ENCODE results near the gene DNAL1. TPM values are rescaled to one million over a fixed set of nuclear protein-coding genes. Genes with fewer than 3 reads are reported as not detected.
"Not testable (repeated sequence)": the region's sequence is repeated elsewhere in the genome, so short reads cannot be mapped to it uniquely, and the experiment has no call there.

Gene DNAL1
- total RNA-seq, 1 experiment from 2014 or later = 4.2 TPM

DNA sequence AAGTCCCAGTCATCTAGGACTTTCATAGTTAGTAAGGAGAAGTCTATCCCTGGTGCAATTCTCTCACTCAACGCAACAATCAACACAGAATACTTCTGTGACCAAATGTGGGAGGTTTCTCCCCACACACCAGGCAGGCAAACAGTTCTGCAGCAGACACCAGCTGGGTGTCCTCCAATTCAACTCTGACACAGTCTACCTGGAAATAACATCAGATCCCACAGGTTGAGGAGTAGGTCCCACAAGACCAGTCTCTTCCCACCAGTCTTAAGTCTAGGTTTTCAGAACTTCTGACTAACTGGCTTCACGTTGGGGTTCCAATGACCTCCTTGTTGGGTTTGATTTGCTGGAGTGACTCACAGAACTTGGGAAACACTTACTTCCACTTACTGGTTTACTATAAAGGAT, 17.6 kb upstream of the DNAL1 start:
- Histone ChIP-seq H3K4me3 (ENCODE audit: insufficient read depth, low read depth, low read length) (no peak overlapping the region), H3K27me3 (ENCODE audit: control insufficient read depth, insufficient read depth, low read length) (no peaks in the 10 kb centered on the region), H3K36me3 (replicated peaks; ENCODE audit: control insufficient read depth, insufficient read depth, low read length) (no peaks in the 10 kb centered on the region)
- DNase-seq = no peak

- H3K27me3 ChIP-seq (ENCODE audit: control insufficient read depth, insufficient read depth, low read length) = no peaks in the 10 kb centered on the region
- DNase-seq = no peak
- H3K4me3 ChIP-seq (ENCODE audit: insufficient read depth, low read depth, low read length) = no peak overlapping the region
- H3K36me3 ChIP-seq (replicated peaks; ENCODE audit: control insufficient read depth, insufficient read depth, low read length) = no peaks in the 10 kb centered on the region
These were observed 14.6 kb upstream of the DNAL1 start for GRCh38 chr14:73630009-73630780.

DNA sequence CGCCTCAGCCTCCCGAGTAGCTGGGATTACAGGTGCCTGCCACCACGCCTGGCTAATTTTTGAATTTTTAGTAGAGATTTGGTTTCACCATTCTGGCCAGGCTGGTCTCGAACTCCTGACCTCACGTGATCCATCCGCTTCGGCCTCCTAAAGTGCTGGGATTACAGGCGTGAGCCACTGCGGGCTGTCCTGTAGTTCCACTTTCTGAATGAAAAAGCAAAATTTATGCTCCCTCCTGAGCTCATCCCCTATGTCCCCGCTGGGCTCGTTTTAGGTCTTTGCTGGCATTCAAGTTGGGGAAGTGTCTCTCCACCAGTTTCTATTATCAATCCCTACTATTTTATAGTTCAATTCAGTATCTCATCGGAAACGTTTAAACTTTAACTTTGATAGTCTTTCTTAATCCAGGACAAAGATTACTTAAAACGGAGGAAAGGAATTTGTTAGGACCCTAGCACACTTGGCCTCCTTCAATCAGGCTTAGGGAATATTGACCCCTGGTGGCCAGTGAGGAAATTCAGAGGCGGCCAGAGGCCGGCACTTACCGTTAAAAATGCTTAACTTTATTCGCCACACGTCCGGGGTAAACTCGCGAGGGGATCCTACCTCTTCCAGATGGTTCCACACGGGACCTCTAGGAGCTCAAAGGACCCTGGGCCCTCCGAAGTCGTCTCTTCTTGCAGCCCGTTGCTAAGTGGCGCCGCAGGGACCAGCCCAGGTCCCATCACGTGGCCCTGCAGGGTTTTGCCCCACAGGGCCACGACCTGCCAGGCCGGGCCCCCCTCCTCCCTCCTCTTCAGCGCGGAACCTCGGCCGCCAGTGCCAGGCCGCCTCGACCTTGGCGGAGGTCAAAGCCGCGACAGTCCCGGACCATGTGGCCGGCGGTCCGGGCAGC, 11.4 kb upstream of the DNAL1 start:
- DNase-seq = peak; percentile 76
- Histone ChIP-seq H3K27me3 (ENCODE audit: control insufficient read depth, insufficient read depth, low read length) (no peaks in the 10 kb centered on the region), H3K36me3 (replicated peaks; ENCODE audit: control insufficient read depth, insufficient read depth, low read length) (no peaks in the 10 kb centered on the region), H3K4me3 (ENCODE audit: insufficient read depth, low read depth, low read length) (peak overlapping the region; percentile 48)

DNA sequence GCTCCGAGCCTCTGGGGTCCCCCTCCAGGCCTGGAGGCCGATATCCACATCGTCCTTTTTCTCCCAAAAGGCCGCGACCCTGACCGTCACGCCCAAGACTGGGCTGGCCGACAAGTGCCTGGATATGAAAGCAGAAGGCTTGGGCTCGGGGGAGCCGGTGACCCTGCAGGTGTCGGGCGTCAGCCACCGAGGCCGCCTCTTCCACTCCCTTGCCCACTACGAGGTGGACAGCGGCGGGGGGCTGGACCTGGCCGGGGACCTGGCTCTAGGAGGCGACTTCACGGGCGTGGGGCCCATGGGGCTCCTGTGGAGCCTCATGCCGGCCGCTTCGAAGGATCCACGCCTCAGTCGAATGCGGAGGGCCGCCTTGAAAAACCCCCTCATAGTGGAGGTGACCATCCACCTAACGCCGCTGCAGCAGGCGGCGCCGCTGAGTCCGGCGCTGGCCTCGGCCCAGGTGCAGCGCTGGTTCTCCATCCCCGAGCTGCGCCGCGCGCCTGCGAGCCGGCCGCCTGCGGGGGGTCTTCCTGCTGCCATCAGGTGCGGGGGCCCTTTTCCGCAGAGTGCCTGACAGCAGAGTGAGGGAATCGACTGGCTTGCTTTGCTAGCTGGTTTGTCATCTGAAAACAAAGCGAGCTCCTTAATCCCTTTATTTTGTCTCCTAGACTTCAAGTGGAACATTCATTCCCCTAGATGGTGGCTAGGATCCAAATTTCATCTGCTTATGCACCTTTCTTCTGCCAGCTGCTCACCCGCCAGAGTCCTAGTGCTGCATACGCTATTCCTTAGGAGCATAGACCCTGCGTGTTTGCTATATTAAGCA, 10.6 kb upstream of the DNAL1 start:
- Histone ChIP-seq H3K4me3 (ENCODE audit: insufficient read depth, low read depth, low read length) (peak overlapping the region; percentile 48), H3K36me3 (replicated peaks; ENCODE audit: control insufficient read depth, insufficient read depth, low read length) (no peaks in the 10 kb centered on the region), H3K27me3 (ENCODE audit: control insufficient read depth, insufficient read depth, low read length) (no peaks in the 10 kb centered on the region)
- peak; percentile 91 for DNase-seq

DNA sequence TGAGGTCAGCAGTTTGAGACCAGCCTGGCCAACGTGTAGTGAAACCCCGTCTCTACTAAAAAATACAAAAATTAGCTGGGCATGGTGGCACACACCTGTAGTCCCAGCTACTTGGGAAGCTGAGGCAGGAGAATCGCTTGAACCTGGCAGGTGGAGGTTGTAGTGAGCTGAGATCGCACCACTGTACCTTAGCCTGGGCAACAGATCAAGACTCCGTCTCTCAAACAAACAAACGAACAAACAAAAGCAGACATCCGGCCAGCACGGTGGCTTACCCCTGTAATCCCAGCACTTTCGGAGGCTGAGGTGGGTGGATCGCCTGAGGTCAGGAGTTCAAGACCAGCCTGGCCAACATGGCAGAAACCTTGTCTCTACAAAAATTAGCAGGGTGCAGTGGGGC, 8.4 kb upstream of the DNAL1 start:
- not testable (repeated sequence) for H3K4me3 ChIP-seq (ENCODE audit: insufficient read depth, low read depth, low read length); H3K27me3 ChIP-seq (ENCODE audit: control insufficient read depth, insufficient read depth, low read length); H3K36me3 ChIP-seq (replicated peaks; ENCODE audit: control insufficient read depth, insufficient read depth, low read length); DNase-seq

DNA sequence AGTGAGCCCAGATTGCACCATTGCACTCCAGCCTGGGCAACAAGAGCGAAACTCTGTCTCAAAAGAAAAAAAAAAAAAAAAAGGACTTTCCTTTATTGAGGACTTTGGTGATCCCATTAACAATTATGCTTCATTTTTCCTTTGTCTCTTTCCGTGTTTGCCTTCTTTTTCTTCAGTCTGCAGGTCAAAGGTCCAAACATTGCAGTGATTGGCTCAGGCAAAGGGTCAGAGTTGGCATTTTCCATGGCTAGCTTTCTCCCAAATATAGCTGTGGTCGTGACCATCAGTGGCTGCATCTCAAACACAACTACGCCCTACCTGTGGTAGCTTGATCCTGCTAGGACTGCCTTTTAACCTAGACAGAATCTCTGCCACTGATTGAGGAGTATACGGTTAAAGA, 7.0 kb upstream of the DNAL1 start:
- no peaks in the 10 kb centered on the region for H3K36me3 ChIP-seq (replicated peaks; ENCODE audit: control insufficient read depth, insufficient read depth, low read length)
- no peak overlapping the region for H3K4me3 ChIP-seq (ENCODE audit: insufficient read depth, low read depth, low read length)
- no peaks in the 10 kb centered on the region for H3K27me3 ChIP-seq (ENCODE audit: control insufficient read depth, insufficient read depth, low read length)
- DNase-seq = no peak

- no peaks in the 10 kb centered on the region for H3K27me3 ChIP-seq (ENCODE audit: control insufficient read depth, insufficient read depth, low read length)
- no peak for DNase-seq
- H3K36me3 ChIP-seq (replicated peaks; ENCODE audit: control insufficient read depth, insufficient read depth, low read length) = no peaks in the 10 kb centered on the region
- H3K4me3 ChIP-seq (ENCODE audit: insufficient read depth, low read depth, low read length) = no peak overlapping the region
These were observed 3.9 kb upstream of the DNAL1 start for GRCh38 chr14:73640796-73641365.

- no peaks in the 10 kb centered on the region for H3K27me3 ChIP-seq (ENCODE audit: control insufficient read depth, insufficient read depth, low read length)
- no peak for DNase-seq
- H3K36me3 ChIP-seq (replicated peaks; ENCODE audit: control insufficient read depth, insufficient read depth, low read length) = no peaks in the 10 kb centered on the region
- peak overlapping the region; percentile 84 for H3K4me3 ChIP-seq (ENCODE audit: insufficient read depth, low read depth, low read length)
These were observed 443 bp downstream of the DNAL1 start for GRCh38 chr14:73645248-73645610.

GRCh38 chr14:73651005-73651404, 6.2 kb downstream of the DNAL1 start:
- Histone ChIP-seq H3K4me3 (ENCODE audit: insufficient read depth, low read depth, low read length) (no peak overlapping the region), H3K36me3 (replicated peaks; ENCODE audit: control insufficient read depth, insufficient read depth, low read length) (no peaks in the 10 kb centered on the region), H3K27me3 (ENCODE audit: control insufficient read depth, insufficient read depth, low read length) (no peaks in the 10 kb centered on the region)
- no peak for DNase-seq

GRCh38 chr14:73655851-73656250, 11.1 kb downstream of the DNAL1 start:
- Histone ChIP-seq H3K4me3 (ENCODE audit: insufficient read depth, low read depth, low read length) (no peak overlapping the region), H3K27me3 (ENCODE audit: control insufficient read depth, insufficient read depth, low read length) (no peaks in the 10 kb centered on the region), H3K36me3 (replicated peaks; ENCODE audit: control insufficient read depth, insufficient read depth, low read length) (no peaks in the 10 kb centered on the region)
- no peak for DNase-seq

- not testable (repeated sequence) for DNase-seq; H3K27me3 ChIP-seq (ENCODE audit: control insufficient read depth, insufficient read depth, low read length); H3K4me3 ChIP-seq (ENCODE audit: insufficient read depth, low read depth, low read length); H3K36me3 ChIP-seq (replicated peaks; ENCODE audit: control insufficient read depth, insufficient read depth, low read length)
These were observed 14.4 kb downstream of the DNAL1 start for GRCh38 chr14:73659202-73659601.

DNA sequence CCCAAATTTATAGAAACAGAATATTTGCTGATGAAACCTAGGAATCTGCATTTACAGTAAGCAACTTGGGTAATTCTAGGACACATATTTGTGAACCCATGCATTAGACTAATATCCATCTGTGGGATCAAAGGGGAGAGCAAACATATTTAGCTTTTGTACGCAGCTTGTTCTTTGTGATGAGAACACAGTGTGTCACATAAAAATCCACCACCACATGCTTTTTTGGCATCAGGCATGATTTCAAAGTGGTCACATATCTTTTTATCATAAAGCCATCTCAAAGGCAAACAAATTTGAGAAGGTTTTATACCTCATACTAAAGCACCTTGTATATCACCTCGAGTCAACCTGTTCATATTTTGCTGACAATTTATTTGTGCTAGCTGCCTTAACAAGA, 15.7 kb downstream of the DNAL1 start:
- Histone ChIP-seq H3K36me3 (replicated peaks; ENCODE audit: control insufficient read depth, insufficient read depth, low read length) (no peaks in the 10 kb centered on the region), H3K27me3 (ENCODE audit: control insufficient read depth, insufficient read depth, low read length) (no peaks in the 10 kb centered on the region), H3K4me3 (ENCODE audit: insufficient read depth, low read depth, low read length) (no peak overlapping the region)
- DNase-seq = no peak

DNA sequence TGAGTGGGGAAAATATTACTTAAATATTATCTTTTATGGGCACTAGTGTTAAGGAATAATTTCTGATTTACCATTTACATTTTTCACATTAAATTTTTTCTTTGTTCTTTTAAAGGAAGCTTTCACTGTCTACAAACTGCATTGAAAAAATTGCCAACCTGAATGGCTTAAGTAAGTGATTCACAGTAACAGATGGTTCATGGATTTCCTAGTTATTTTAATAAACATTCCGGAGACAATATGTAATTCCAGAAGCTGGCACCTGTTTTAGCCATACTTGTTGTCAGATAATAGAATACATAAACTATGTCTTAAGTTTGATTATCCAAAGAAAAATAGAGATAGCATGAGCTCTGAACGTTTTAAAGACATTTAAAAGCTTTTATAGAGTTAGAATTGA, 17.1 kb downstream of the DNAL1 start:
- Histone ChIP-seq H3K27me3 (ENCODE audit: control insufficient read depth, insufficient read depth, low read length) (no peaks in the 10 kb centered on the region), H3K4me3 (ENCODE audit: insufficient read depth, low read depth, low read length) (no peak overlapping the region), H3K36me3 (replicated peaks; ENCODE audit: control insufficient read depth, insufficient read depth, low read length) (no peaks in the 10 kb centered on the region)
- no peak for DNase-seq

GRCh38 chr14:73662487-73662943, 17.7 kb downstream of the DNAL1 start:
- Histone ChIP-seq H3K27me3 (ENCODE audit: control insufficient read depth, insufficient read depth, low read length) (no peaks in the 10 kb centered on the region), H3K36me3 (replicated peaks; ENCODE audit: control insufficient read depth, insufficient read depth, low read length) (no peaks in the 10 kb centered on the region), H3K4me3 (ENCODE audit: insufficient read depth, low read depth, low read length) (no peak overlapping the region)
- peak; percentile 33 for DNase-seq

All from H7 (cell line).